H1 (cell line): ENCODE measurements around the gene PTPRG. TPM values are rescaled to one million over a fixed set of nuclear protein-coding genes. Genes with fewer than 3 reads are reported as not detected.

Experiments
- CTCF ChIA-PET: fragments of 300-600 bp; sonication (Branson Sonifier 250); formaldehyde crosslinking; loops from one replicate; lab custom pipeline; 2021; ENCODE audit not compliant: partially characterized antibody; lab: Charles Lee
- POLR2A ChIA-PET: fragments of 300-600 bp; sonication (Branson Sonifier 250); formaldehyde crosslinking; loops from one replicate; lab custom pipeline; 2021; ENCODE audit warnings: inconsistent platforms; ENCODE audit not compliant: partially characterized antibody; lab: Charles Lee
- DNase-seq, 2 experiments: peaks; one replicate each; pipeline versions ENCODE4 v3.0.0 to v3.0.0-alpha.2; 2010 to 2022; ENCODE audit warnings: low spot score in 2 of 2, low read depth in 1 of 2, mixed read lengths in 1 of 2
- FAIRE-seq: peaks from 2 replicates; lab custom pipeline; 2011; peaks lifted over from hg19 to GRCh38; lab: Jason Lieb, UNC
- H2AFZ ChIP-seq: 2 replicates; pipeline ENCODE4 v1.8.1; 2012; ENCODE audit warnings: low read length, inconsistent platforms
- H2AK5ac ChIP-seq: 2 replicates; pipeline ENCODE4 v1.6.1; 2013; ENCODE audit warnings: low read depth, low read length
- H2BK120ac ChIP-seq: replicated peaks from 2 replicates; pipeline ENCODE3; 2013; ENCODE audit warnings: low read depth, low read length, inconsistent platforms
- H2BK12ac ChIP-seq: 2 replicates; pipeline ENCODE4 v1.6.1; 2013; ENCODE audit warnings: low read depth, low read length
- H2BK15ac ChIP-seq: 2 replicates; pipeline ENCODE4 v1.6.1; 2013; ENCODE audit warnings: low read length
- H2BK20ac ChIP-seq: 2 replicates; pipeline ENCODE4 v1.6.1; 2013; ENCODE audit warnings: low read length
- H2BK5ac ChIP-seq: 2 replicates; pipeline ENCODE4 v1.6.1; 2013; ENCODE audit warnings: low read depth, low read length
- H3K14ac ChIP-seq: 2 replicates; pipeline ENCODE4 v1.6.1; 2013; ENCODE audit warnings: inconsistent platforms; ENCODE audit not compliant: insufficient read length
- H3K18ac ChIP-seq: 2 replicates; pipeline ENCODE4 v1.6.1; 2013; ENCODE audit warnings: low read length; ENCODE audit errors: extremely low read depth
- H3K23ac ChIP-seq: 2 replicates; pipeline ENCODE4 v1.6.1; 2013; ENCODE audit warnings: inconsistent platforms; ENCODE audit not compliant: insufficient read length
- H3K23me2 ChIP-seq: 2 replicates; pipeline ENCODE4 v1.6.1; 2013; ENCODE audit warnings: low read depth, low read length
- H3K27ac ChIP-seq: 2 replicates; pipeline ENCODE4 v1.6.1; 2011; ENCODE audit warnings: low read depth, low read length, inconsistent platforms
- H3K27me3 ChIP-seq, 4 experiments: replicated peaks in 1 of 4; 1 replicate in 1 of 4; 2 replicates in 3 of 4; pipeline versions ENCODE4 v1.6.1 to v1.8.1; 2011 to 2013; ENCODE audit warnings: low read length in 3 of 4, mild to moderate bottlenecking in 3 of 4, inconsistent platforms in 2 of 4, mixed read lengths in 2 of 4, moderate library complexity in 1 of 4; ENCODE audit not compliant: control insufficient read depth in 3 of 4, insufficient read depth in 3 of 4; ENCODE audit errors: extremely low read depth in 1 of 4
- H3K36me3 ChIP-seq, 4 experiments: 2 replicates each; pipeline versions ENCODE4 v1.6.1 to v1.8.1; 2011 to 2013; ENCODE audit warnings: mild to moderate bottlenecking in 4 of 4, low read length in 3 of 4, moderate library complexity in 2 of 4, control low read depth in 1 of 4, inconsistent platforms in 1 of 4; ENCODE audit not compliant: insufficient read depth in 4 of 4, control insufficient read depth in 2 of 4
- H3K4ac ChIP-seq: replicated peaks from 2 replicates; pipeline ENCODE3; 2013; ENCODE audit warnings: low read length, low read depth, mixed read lengths, inconsistent platforms; ENCODE audit not compliant: insufficient read length
- H3K4me1 ChIP-seq, 4 experiments: replicated peaks in 1 of 4; 1 replicate in 1 of 4; 2 replicates in 3 of 4; pipeline versions ENCODE4 v1.6.1 to v1.8.1; 2011 to 2013; ENCODE audit warnings: low read length in 3 of 4, inconsistent platforms in 2 of 4, mixed read lengths in 1 of 4; ENCODE audit not compliant: insufficient read depth in 4 of 4, control insufficient read depth in 3 of 4
- H3K4me2 ChIP-seq, 2 experiments: 2 replicates each; pipeline versions ENCODE4 v1.6.1 to v1.8.1; 2011 to 2013; ENCODE audit warnings: low read depth in 2 of 2, low read length in 2 of 2, control low read depth in 1 of 2, inconsistent platforms in 1 of 2, mild to moderate bottlenecking in 1 of 2; ENCODE audit not compliant: insufficient read depth in 1 of 2
- H3K4me3 ChIP-seq, 4 experiments: fragments of 200-600, 300-600 bp in 1 of 4; sonication (generic), shearing (Covaris generic), sonication (Bioruptor Twin) in 1 of 4; 2 replicates each; pipeline versions ENCODE4 v1.5.1 to v1.8.1; 2011 to 2016; ENCODE audit warnings: low read length in 4 of 4, low read depth in 3 of 4, control low read depth in 2 of 4, inconsistent platforms in 2 of 4, mild to moderate bottlenecking in 2 of 4, mixed read lengths in 1 of 4, moderate library complexity in 1 of 4; ENCODE audit not compliant: insufficient read depth in 2 of 4; ENCODE audit errors: extremely low read depth in 1 of 4
- H3K56ac ChIP-seq: replicated peaks from 2 replicates; pipeline ENCODE3; 2013; ENCODE audit warnings: low read depth, mild to moderate bottlenecking, mixed read lengths, low read length, inconsistent platforms; ENCODE audit not compliant: insufficient read length
- H3K79me1 ChIP-seq: 2 replicates; pipeline ENCODE4 v1.6.1; 2013; ENCODE audit warnings: low read depth, low read length, control low read depth
- H3K79me2 ChIP-seq, 2 experiments: 2 replicates each; pipeline versions ENCODE4 v1.6.1 to v1.8.1; 2012 to 2013; ENCODE audit warnings: low read length in 2 of 2, mild to moderate bottlenecking in 2 of 2, inconsistent platforms in 1 of 2; ENCODE audit not compliant: insufficient read depth in 2 of 2, control insufficient read depth in 1 of 2
- H3K9ac ChIP-seq, 4 experiments: replicated peaks in 1 of 4; 1 replicate in 1 of 4; 2 replicates in 3 of 4; pipeline versions ENCODE4 v1.6.1 to v1.8.1; 2011 to 2013; ENCODE audit warnings: low read depth in 3 of 4, low read length in 3 of 4, control low read depth in 2 of 4, mild to moderate bottlenecking in 2 of 4, moderate library complexity in 2 of 4, inconsistent platforms in 1 of 4; ENCODE audit errors: extremely low read depth in 1 of 4
- H3K9me3 ChIP-seq, 2 experiments: 2 replicates each; pipeline versions ENCODE4 v1.6.1 to v1.8.1; 2012 to 2013; ENCODE audit warnings: mild to moderate bottlenecking in 2 of 2, moderate library complexity in 2 of 2, control low read depth in 1 of 2, inconsistent platforms in 1 of 2, low read depth in 1 of 2, low read length in 1 of 2, mixed read lengths in 1 of 2; ENCODE audit not compliant: insufficient read depth in 2 of 2
- H4K20me1 ChIP-seq, 2 experiments: replicated peaks in 1 of 2; 2 replicates each; pipeline versions ENCODE3 to v1.8.1; 2011 to 2013; ENCODE audit warnings: inconsistent platforms in 2 of 2, low read length in 2 of 2, mild to moderate bottlenecking in 1 of 2; ENCODE audit not compliant: insufficient read depth in 2 of 2, control insufficient read depth in 1 of 2
- H4K5ac ChIP-seq: 2 replicates; pipeline ENCODE4 v1.6.1; 2013; ENCODE audit warnings: low read length, low read depth, mixed read lengths, inconsistent platforms; ENCODE audit not compliant: insufficient read length
- H4K8ac ChIP-seq: 2 replicates; pipeline ENCODE4 v1.8.0; 2013; ENCODE audit warnings: mild to moderate bottlenecking, moderate library complexity, low read length, inconsistent platforms; ENCODE audit not compliant: insufficient read depth; ENCODE audit errors: extremely low read depth
- H4K91ac ChIP-seq: replicated peaks from 2 replicates; pipeline ENCODE3; 2013; ENCODE audit warnings: low read length, mixed read lengths, inconsistent platforms; ENCODE audit not compliant: insufficient read length
- BACH1 ChIP-seq: IDR thresholded peaks from 2 replicates; pipeline ENCODE4 v1.6.1; 2012; ENCODE audit warnings: low read length, improper control_type of control experiment
- CBX5 ChIP-seq: fragments of 300-800, 300-1000 bp; sonication (generic); IDR thresholded peaks from 2 replicates; pipeline ENCODE4 v1.7.1; 2016; ENCODE audit warnings: antibody characterized with exemption, low read length, low read depth
- CEBPB ChIP-seq: IDR thresholded peaks from 2 replicates; pipeline ENCODE4 v1.6.1; 2012; ENCODE audit warnings: low read depth, low read length
- CHD1 ChIP-seq: IDR thresholded peaks from 2 replicates; pipeline ENCODE4 v1.6.1; 2012; ENCODE audit warnings: low read depth, low read length, improper control_type of control experiment
- EP300 ChIP-seq, 2 experiments: IDR thresholded peaks; 1 replicate in 1 of 2; 2 replicates in 1 of 2; pipeline ENCODE4 v1.6.1; 2011 to 2012; ENCODE audit warnings: low read depth in 2 of 2, low read length in 2 of 2, mild to moderate bottlenecking in 2 of 2, borderline replicate concordance in 1 of 2, inconsistent platforms in 1 of 2, moderate library complexity in 1 of 2
- EZH2 ChIP-seq: fragments of 200-600 bp; sonication (generic); IDR thresholded peaks from 2 replicates; pipeline ENCODE4 v1.7.1; 2012; ENCODE audit warnings: low read depth, mild to moderate bottlenecking, moderate library complexity, low read length, inconsistent platforms; ENCODE audit not compliant: severe bottlenecking
- HDAC2 ChIP-seq, 2 experiments: fragments of 300-600 bp in 1 of 2; sonication (generic) in 1 of 2; IDR thresholded peaks; 2 replicates each; pipeline ENCODE4 v1.6.1; 2011 to 2012; ENCODE audit warnings: low read depth in 2 of 2, low read length in 2 of 2, mild to moderate bottlenecking in 2 of 2, moderate library complexity in 2 of 2, borderline replicate concordance in 1 of 2, inconsistent platforms in 1 of 2
- JUN ChIP-seq: IDR thresholded peaks from 2 replicates; pipeline ENCODE4 v1.6.1; 2011; ENCODE audit warnings: low read depth, mild to moderate bottlenecking, improper control_type of control experiment, low read length
- NRF1 ChIP-seq: IDR thresholded peaks from 2 replicates; pipeline ENCODE4 v1.6.1; 2011; ENCODE audit warnings: mild to moderate bottlenecking, low read depth, low read length, improper control_type of control experiment
- POLR2A ChIP-seq, 2 experiments: IDR thresholded peaks; 1 replicate in 1 of 2; 2 replicates in 1 of 2; pipeline ENCODE4 v1.6.1; 2011; ENCODE audit warnings: low read depth in 2 of 2, low read length in 2 of 2, mild to moderate bottlenecking in 2 of 2; ENCODE audit errors: control extremely low read depth in 1 of 2
- POU5F1 ChIP-seq: IDR thresholded peaks from 2 replicates; pipeline ENCODE4 v1.6.1; 2011; ENCODE audit warnings: low read depth, mild to moderate bottlenecking, low read length, moderate library complexity
- RAD21 ChIP-seq, 2 experiments: IDR thresholded peaks in 1 of 2; conservative IDR thresholded peaks in 1 of 2; 2 replicates each; pipeline ENCODE4 v1.6.1; 2011; ENCODE audit warnings: low read depth in 2 of 2, low read length in 2 of 2, improper control_type of control experiment in 1 of 2, inconsistent platforms in 1 of 2, mild to moderate bottlenecking in 1 of 2, moderate library complexity in 1 of 2
- TBP ChIP-seq: IDR thresholded peaks from 2 replicates; pipeline ENCODE4 v1.6.1; 2011; ENCODE audit warnings: low read depth, low read length, improper control_type of control experiment
- YY1 ChIP-seq: IDR thresholded peaks from 2 replicates; pipeline ENCODE4 v1.6.1; 2011; ENCODE audit warnings: low read depth, mild to moderate bottlenecking, low read length
- WGBS, 2 experiments: shearing (Covaris generic) in 1 of 2; methylation state at CpG; one replicate each; pipeline versions ENCODE4 v1.1.6 to v1.1.7; 2013 to 2015; ENCODE audit warnings: low lambda C conversion rate in 2 of 2, mixed read lengths in 2 of 2, inconsistent platforms in 1 of 2, low coverage in 1 of 2, missing lambda C conversion rate in 1 of 2; ENCODE audit not compliant: insufficient replicate concordance in 2 of 2, insufficient coverage in 1 of 2, insufficient read length in 1 of 2; ENCODE audit errors: extremely low coverage in 1 of 2, missing lambda C conversion rate in 1 of 2; 5-methylcytosine and 5-hydroxymethylcytosine counted together
- polyA plus RNA-seq, 7 experiments: library from polyadenylated mRNA; depleted of rRNA in 3 of 7; stranded (reverse) in 5 of 7; unstranded in 2 of 7; fragments of >200 nt in 5 of 7; fragments of 200-250 nt in 2 of 7; gene quantifications; 1 replicate in 5 of 7; 2 replicates in 1 of 7; 4 replicates in 1 of 7; pipeline versions ENCODE4 v1.2.1 to v1.2.3, GENCODE V29; 2011 to 2013; ENCODE audit warnings: missing spikeins in 2 of 7, mixed read lengths in 2 of 7
- total RNA-seq: library from RNA; stranded (reverse); fragmentation: NEBNext Ultra II Directional; extraction: Animal tissue kit (Norgen Biotek cat#: 25700); gene quantifications from 2 replicates; pipeline ENCODE4 v1.2.1, GENCODE V29; 2021

Gene PTPRG
- total and polyA plus RNA-seq, 2 of the 8 experiments (the other 6 are each of a cell fraction or from before 2014, with no cell fraction given), result 23.3 to 96.2 TPM

DNA sequence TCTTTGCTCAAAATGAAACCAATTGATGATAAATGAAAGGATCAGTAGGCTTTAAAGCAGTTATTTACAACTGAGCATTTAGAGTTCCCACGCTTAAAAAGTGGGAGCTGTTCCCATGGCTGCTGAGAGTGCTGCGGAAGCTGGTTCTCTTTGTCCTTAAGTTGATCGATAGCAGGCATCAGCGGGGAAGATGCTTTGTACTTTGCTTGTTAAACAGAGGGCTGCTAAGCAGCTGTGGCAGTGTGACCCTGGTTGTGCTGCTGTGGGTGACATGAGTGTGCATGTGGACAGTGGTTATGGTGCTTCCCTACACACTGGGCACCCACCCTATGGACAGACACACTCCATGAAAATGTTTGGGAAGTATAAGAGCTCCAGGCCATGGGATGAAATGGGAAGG lies 96.3 kb downstream of the PTPRG start:
- ChIA-PET POLR2A (interaction anchor here (0.8 to 1.6 kb wide), 4 partner anchors 15 to 188 kb away, joined by 3 to 5 read pairs (median 4); no protein-coding TSS in a partner anchor), CTCF (interaction anchor here (0.9 to 1.0 kb wide), 2 partner anchors 26 to 121 kb away, joined by 3 read pairs; no protein-coding TSS in a partner anchor)
- H4K8ac ChIP-seq, result no peak overlapping the region
- no peak overlapping the region for H4K5ac ChIP-seq
- no peak overlapping the region for H2BK15ac ChIP-seq
- no peak overlapping the region for H2BK120ac ChIP-seq
- H3K4me3 ChIP-seq, result no peak overlapping the region
- H3K4ac ChIP-seq, result no peak overlapping the region
- peaks cover 9% of the 10 kb centered on the region for H3K79me1 ChIP-seq
- no peak overlapping the region for H3K14ac ChIP-seq
- H3K79me2 ChIP-seq, result peaks cover 12 to 99% of the 10 kb centered on the region in 2 experiments
- H4K91ac ChIP-seq, result no peak overlapping the region
- peaks cover 9 to 18% of the 10 kb centered on the region in 2 experiments for H4K20me1 ChIP-seq
- H2BK20ac ChIP-seq, result no peak overlapping the region
- peaks cover 0 to 4% (median 0%) of the 10 kb centered on the region in 4 experiments; a peak in 1 of 8 replicates for H3K36me3 ChIP-seq
- H3K9ac ChIP-seq, result no peak overlapping the region
- no peaks in the 10 kb centered on the region for H3K23me2 ChIP-seq
- no peak overlapping the region for H2BK5ac ChIP-seq
- no peaks in the 10 kb centered on the region for H3K9me3 ChIP-seq
- H3K56ac ChIP-seq, result no peak overlapping the region
- WGBS, 2 experiments, result 63% methylated on average over 4 of the region's 4 CpGs; no CpG with 5 or more reads in 1 of the 2 experiments
- DNase-seq, result peak in 1 of 2 experiments; percentile 41
- FAIRE-seq, result no peak
- H3K27ac ChIP-seq, result no peak overlapping the region
- H2AK5ac ChIP-seq, result no peak overlapping the region
- H2AFZ ChIP-seq, result no peak overlapping the region
- H3K18ac ChIP-seq, result no peak overlapping the region
- no peak overlapping the region for H3K23ac ChIP-seq
- H3K27me3 ChIP-seq, result no peaks in the 10 kb centered on the region
- H2BK12ac ChIP-seq, result no peak overlapping the region
- no peak overlapping the region for H3K4me2 ChIP-seq
- H3K4me1 ChIP-seq, result peaks cover 0 to 4% (median 3%) of the 10 kb centered on the region in 4 experiments; a peak in 3 of 7 replicates
- TF ChIP-seq YY1 (no peak), NRF1 (no peak), CHD1 (no peak), POLR2A (IDR thresholded peaks at IDR 0.05; ENCODE audit: control extremely low read depth in 1 of 2, low read depth in 2 of 2, low read length in 2 of 2) (no peak), RAD21 (IDR thresholded peaks at IDR 0.05 in 1 of 2, conservative IDR thresholded peaks at IDR 0.05 in 1 of 2; ENCODE audit: low read depth in 2 of 2, low read length in 2 of 2) (no peak), EZH2 (no peak), EP300 (IDR thresholded peaks at IDR 0.05; ENCODE audit: borderline replicate concordance in 1 of 2, low read depth in 2 of 2, low read length in 2 of 2) (no peak), HDAC2 (IDR thresholded peaks at IDR 0.05; ENCODE audit: borderline replicate concordance in 1 of 2, low read depth in 2 of 2, low read length in 2 of 2) (no peak), JUN (no peak), CEBPB (no peak), POU5F1 (no peak), TBP (no peak), BACH1 (no peak), CBX5 (no peak)
